Measurements from ENCODE around the gene ITGA2B.
"Not testable (repeated sequence)": the region's sequence is repeated elsewhere in the genome, so short reads cannot be mapped to it uniquely, and the experiment has no call there.

ITGA2B gene

DNA sequence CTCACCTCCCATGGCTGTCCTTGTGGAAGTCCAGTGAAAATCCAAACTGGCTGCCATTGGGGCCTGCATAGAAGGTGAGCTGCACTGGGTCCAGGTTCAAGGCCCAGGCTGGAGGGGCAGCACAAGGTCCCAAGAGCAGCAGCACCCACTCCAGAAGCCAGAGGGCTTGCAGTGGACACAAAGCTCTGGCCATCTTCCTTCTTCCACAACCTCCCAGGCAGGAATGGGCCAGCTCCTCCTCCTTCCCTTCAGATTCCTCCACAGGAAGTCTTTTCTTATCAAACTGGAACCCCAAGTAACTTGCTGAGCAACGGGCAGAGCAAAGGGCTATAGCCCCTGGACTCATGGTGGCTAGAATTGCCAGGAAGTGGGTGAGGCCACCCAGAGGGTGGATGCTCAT lies at the start of gene ITGA2B:
TSS of gene ITGA2B (minus strand) at position 369 of the 400 bp plus-strand sequence. CDS start at position 193, 176 bp downstream.
- no peak for DNase-seq

DNA sequence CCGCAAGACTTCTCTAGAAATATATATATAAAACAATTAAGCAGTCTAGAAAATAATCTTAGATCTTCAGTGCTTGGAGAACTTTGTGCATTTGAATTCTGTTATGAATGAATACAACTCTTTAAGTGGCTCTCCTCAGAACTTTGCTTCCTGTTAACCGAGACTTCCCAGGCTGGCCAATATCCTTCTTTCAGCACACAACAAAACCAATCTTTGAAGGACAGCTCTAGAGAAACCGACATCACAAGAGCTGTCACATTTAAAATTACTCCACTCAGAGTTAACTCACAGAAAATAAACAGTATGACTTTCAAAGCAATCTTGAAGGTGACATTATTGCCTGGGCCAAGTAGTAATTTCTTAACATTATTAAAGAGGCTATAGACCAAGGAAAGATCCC lies 49.7 kb upstream of the ITGA2B start:
- no peak for DNase-seq

DNA sequence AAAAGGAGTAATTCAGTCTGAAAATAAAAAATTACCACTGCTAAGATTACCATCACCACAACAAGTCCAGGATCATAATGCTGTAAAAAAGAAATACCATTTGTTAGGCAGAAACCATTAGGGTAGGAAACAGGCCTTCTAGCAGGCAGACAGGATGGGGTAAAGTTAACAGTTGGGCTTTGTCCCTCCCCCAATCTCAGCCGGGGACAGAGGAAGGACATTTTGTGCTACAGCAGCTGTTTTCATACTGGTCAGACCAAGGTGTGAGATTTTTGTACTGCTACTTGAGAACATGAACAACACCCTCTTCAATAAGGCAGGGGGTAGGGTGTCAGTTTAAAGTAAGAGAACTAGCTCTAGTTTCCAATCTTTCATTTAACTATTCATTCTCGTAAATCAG lies 49.2 kb upstream of the ITGA2B start:
- DNase-seq: no peak

DNA sequence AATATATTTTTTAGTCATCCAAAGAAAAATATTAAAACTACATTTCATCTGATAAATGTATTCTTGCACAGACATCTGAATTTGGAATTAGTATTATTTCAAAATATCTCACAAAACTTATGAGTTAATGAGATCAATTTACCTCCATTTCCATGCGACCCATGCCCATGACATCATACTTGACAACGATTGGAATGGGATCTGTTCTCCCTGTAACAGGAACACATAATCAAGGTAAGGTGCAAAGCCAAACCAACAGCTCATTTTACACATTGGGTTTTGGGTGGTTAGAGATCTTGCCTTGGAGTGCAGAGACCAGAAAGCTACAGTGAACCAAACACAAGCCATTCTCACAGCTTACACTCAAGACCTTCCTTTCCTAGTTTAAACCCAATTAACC lies 46.9 kb upstream of the ITGA2B start:
- DNase-seq: no peak

DNA sequence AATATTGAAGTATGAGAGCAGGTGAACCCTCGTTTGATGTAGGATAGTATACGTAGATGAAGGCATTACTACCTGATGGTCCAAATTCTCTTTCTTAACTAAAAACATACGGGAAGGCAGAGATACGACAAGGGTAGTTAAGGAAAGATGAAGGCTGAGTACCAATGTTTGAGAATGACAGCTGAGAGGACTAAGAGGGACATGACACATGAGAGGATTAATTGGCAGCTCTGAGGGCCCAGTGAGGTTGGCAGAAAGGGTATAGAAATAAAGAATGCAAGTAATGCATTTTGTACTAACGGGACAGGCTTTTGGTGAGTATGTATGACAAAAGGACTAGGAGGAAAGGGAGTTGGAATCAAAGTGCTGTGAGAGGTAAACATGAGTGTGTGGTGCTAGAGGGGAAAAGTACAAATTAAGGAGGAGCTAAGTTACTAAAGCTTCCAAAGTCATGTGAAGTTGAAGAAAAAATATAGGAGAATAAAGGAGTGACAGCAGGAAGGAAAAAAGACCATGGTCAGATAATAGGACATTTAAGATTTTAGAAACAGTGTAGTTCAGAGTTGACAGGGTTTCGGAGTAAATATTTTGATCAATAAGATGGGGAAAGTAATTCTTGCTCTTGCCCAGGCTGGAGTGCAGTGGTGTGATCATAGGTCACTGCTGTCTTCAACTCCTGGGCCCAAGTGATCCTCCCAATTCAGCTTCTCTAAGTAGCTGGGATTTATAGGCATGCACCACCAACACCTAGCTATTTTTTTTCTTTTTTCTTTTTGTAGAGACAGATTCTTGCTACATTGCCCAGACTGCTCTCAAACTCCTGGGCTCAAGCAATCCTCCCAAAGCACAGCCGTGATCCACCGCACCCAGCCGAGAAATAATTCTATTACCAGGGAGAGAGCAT lies 43.1 kb upstream of the ITGA2B start:
- no peak for DNase-seq

DNA sequence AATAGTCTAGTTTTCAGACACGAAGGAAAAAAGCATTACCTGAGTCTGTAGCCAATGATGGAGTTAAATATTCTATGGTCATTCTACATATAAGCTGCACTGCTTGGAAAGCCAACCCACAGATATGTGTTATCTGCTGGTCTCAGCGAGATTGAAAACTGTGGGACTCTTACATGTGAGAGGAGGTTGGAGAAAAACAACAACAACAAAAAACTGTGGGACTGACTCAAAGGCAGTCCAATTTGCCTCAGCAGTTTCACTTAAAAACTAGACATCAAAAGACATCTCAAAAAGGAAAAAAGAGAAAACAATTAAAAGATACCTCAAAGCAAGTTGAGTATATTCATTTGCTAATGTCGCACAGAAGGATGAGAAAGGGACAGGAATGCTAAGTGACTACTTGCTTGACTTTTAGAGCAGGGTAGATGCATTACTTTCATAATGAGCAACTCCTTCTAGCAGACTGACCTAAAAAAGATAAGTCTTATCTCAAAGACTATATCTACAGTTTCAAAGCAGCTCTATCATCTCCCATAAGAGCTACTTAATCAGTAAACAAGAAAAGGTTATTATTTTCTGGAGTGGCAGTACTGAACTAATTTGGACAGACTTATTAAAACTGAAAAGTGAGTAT lies 35.5 kb upstream of the ITGA2B start:
- no peak for DNase-seq

DNA sequence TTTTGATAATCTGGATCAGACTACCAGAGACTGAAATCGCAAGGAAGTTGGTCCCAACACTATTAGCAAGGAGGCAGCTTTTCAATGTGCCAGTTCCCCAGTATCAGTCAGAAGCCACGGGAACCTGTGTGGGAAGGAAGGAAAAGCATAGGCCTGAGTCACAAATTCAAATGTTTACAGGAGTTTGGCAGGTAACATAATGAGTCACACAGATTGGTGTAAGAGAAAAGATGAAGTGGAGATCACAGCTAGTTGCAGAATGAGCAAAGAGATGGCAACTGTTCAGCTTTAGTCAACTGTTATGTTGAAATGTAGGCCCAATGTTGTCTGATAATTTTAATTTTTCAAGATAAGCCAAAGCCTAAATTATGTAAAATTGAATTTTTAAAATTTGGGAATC lies 28.1 kb upstream of the ITGA2B start:
- peak; percentile 37 for DNase-seq

DNA sequence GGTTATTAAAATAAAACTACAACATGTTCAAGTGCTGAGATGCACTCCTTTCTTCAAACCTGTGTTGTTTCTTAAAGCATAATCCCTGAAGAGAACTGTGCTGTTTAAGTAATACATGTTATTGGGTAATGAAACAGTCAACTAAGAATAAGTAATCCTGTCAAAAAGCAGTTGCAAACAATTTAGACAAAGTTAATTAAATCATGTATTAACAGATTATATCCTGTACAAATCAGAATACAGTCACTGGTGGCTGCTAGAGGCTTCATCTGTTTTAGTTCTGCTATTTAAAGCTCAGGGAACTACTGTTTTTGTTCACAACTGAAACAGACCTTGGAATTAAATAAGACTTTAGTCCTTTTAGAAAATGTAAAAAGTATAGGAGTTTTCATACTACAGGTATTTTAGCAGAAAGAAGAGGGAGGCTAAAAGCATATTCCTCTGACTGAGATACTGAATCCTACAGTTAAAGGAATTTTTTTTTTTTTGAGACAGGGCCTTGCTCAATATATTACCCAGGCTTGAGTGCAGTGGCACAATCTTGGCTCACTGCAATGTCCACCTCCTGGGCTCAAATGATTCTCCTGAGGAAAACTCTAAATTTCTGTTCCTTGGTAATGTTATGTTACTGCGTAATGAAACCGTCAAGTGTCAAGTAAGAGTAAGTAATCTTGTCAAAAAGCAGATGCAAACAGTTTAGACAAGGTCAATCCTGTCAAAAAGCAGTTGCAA lies 27.3 kb upstream of the ITGA2B start:
- DNase-seq: no peak

DNA sequence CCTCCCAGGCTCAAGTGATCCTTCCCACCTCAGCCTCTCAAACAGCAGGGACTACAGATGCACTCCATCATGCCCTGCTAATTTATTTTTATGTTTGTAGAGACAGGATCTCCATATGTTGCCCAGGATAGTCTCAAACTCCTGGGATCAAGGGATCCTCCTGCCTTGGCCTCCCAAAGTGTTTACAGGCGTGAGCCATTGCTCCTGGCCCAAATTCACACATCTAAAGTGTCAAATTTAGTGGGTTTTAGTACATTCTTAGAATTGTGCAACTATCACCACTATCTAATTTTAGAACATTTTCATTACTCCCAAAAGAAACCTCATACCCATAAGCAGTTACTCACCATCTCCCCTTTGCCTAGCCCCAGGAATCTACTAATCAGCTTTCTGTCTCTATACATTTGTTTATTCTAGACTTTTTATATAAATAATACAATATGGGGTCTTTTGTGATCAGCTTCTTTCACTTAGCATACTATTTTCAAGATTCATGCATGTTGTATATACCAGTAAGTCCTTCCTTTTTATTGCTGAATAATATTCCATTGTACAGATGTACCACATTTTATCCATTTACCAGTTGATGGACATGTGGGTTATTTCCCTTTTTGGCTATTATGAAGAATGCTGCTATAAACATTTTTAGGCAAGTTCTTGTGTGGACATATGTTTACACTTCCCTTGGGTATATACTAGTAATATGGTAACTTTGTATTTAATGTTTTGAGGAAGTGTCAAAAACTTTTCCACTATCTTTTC lies 25.1 kb upstream of the ITGA2B start:
- DNase-seq: no peak

DNA sequence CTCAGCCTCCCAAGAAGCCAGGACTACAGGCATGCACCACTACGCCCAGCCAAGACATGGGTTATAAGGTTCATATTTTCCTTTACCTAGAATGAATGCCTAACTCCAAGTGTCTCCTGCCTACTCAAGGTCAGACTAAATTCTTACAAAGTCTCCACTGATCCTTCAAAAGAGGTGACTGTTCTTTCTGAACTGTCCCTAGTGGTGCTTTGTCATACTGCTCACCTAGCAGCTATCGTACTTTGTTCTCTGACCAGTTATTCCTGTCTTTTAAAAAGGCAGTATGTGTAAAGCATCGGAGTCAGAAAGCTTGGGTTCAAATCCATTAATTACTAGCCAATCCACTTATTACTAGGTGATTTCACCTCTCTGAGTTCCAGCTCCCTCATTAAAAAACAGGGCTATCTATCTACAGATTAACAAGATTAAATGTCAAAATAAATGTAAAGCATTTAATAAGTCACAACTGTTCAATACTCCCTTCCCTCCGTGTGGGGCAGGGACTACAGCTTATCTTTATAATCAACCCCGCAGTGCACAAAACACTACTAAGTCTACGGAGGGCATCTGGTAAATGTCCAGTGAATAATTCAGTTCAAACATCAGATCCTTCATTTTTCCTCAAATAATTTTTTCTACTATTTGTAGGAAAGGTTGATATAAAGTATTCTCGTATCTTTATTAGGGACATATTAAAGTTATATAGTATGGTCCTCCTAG lies 20.0 kb upstream of the ITGA2B start:
- no peak for DNase-seq

DNA sequence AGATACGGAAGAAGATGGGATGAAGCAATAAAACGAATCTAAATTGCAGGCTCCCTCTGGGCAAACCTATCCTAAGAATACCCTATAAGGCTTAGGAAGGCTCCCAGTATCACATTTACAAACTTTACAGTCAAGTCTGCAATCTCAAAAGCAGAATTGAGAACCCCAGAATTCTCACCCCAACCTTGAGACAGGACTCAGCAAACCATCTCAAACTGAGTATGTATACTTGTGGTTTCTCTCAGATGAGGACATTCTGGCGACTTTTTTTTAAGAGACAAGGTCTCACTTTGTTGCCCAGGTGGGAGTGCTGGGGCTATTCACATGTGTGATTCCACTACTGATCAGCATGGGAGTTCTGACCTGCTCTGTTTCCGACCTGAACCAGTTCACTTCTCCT lies 19.3 kb upstream of the ITGA2B start:
- DNase-seq: no peak

DNA sequence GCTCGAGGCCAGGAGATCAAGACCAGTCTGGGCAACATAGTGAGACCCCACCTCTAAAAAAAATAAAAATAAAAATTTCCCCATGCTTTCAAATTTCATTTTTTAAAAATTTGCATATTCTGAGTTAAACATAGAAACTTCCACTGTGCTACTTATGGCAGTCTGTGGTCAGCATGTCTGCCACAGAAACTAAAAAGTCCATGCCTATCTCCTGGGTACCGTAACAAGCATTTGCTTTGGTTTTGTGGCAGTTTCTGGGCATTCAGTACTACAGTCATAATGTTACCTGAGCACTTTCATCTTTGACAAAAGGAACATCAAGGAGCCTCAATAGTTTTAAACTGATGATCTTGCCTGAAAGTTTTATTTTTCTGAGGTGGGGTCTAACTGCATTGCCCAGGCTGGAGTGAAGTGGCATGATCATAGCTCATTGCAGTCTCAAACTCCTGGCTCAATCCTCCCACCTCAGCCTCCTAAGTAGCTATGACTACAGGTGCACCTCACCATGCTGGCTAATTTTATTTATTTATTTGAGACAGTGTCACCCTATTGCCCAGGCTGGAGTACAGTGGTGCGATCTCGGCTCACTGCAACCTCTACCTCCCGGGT lies 13.2 kb upstream of the ITGA2B start:
- DNase-seq: no peak

DNA sequence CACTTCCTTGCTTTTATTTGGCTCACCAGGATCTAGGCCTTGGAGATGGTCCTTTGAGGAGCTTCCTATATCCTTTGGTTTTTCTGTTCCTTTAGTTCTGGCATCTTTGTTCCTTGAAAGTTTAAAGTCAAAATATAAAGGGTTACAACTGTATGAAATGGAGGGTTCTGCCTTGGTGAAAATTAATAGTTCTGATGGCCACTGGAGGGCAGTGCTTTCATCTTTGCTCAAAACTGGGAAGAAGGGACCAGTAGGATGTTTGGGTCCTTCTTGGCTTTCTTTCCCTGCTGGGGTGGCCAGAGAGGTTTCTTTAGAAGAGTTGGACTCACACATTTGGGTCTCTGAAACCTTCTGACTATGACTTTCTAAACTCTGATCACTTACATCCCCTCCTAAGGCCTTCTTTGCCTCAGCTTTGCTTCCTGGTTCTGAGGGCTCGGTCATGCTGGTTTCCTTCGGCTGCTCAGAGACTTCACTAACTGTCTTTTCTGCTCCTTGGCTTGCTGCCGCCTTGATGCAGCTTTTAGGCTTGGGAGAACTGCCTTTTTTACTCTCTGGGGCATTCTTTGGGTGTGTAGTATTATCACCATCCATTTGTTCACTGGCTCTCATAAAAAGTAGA lies 10.9 kb upstream of the ITGA2B start:
- DNase-seq: peak; percentile 31

DNA sequence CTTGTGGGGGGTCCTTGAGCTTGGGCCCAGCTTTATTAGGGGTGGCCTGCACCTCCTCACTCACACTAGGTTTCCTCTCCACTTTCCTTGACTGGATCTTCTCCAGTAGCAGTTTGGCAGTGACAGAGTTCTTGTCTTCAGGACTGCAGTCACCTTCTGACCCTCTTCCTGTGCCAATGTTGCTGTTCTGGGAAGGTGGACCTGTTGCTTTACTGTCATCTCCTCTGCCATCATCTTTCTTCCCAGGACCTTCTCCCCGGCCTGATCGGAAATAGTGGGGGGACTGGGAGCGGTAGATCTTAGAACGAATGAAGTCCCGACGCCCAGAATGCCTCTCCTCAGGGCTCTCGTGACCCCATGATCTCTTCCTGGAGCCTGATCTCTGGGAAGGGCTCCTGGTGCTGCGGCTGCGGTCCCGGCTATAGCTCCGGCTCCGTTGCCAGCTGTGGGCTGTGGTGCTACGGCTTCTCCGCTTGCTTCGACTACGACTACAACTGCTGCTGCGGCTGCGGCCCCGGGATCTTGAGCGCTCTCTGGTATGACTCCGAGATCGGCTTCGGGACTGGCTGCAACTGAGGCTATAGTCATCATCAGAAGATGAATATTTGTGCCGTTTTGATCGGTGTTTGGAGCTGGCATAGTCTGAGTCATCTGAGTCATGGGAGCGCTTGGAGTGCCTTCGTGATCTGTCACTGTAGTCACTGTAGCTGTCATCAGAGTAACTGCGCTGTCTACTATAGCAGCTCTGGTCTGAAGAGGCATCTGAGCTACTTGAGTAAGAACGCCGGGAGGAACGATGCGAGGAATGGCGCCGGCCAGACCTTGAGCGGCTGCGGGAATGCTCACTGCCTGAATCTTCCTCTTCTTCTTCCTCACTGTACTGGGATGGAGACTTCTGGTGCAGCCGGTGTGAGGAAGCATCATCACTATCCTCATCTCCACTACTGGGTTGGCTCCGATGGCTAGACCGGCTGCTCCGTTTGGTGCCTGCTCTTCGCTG lies 9.5 kb upstream of the ITGA2B start:
- DNase-seq: no peak

DNA sequence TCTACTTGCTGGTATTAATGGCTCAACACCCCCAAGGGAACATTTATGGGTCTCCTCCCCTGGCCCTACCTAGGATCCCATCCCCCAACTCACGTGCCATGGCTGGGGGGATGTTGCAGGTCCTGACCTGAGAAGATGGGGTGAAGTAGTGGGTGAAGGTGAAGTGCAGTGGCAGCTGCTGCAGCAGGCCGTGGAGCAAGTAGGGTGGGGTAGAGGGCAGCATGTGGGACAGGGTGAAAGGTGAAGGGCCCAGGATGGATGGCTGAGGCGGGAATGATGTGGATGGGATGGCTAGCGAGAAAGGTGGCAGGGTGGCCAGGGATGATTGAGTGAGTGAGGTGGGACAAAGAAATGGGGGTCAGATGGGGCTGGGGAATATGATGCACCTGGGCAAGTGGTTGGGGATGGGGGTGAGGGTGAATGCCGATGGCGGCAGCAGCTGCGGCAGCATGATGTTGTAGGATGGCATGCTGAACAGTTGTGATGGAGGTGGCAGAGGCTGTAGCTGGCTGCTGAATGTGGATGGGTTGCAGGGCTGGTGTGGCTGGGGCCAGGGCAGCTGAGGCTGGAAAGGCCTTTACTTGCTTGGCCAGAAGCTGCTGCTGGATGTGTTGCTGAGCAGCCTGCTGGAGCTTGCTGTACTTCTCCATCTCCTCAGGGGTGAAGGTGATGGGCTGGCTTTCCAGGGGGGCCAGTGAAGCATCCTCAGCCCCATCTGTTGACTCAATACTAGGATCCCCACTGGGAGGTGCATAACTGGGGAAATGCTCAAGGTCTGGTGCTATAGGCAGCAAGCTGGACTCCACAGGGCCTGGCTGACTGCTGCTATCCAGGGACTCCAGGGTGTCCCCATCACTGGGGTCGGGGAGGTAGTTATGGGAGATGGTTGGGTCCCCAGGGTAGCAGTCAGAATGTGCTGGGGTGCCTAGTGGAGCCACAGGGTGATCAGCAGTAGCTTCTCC lies 8.3 kb upstream of the ITGA2B start:
- no peak for DNase-seq

DNA sequence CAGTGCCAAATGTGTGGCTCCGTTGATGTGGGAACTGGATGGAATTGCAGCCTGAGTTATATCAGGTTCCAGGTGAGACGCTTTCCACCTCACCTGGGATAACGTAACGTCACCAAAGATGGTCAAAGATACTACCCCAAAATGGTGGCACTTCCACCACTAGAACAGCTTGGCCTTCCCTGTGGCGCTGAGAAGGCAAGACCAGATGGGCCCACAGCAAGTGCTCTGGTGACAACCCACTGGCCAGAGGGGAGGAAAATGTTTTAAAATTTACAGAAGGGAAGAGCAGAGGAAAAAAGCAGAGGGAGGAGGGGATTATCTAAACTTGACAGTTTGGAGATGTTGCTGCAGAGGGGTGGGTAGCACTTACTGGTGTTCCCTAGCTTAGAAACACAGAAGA lies 7.5 kb upstream of the ITGA2B start:
- DNase-seq: no peak

DNA sequence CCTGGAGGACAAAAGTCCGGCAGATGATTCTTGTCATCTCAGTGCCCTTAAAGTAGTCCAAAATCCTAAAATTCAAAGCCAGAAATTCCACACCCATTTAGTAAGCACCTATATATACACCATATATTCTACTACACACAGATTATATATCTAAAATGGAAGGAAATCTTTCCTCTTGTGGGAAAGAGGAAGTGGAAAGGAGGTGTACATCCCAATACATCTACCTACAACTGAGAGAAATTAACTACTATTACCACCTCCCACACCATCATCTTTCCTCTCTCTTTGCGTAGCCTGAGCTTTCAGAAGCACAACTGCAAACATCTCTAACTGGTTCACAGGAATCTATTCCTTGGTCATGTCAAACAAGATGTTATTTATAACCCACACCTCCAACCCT lies 5.4 kb upstream of the ITGA2B start:
- DNase-seq: no peak

DNA sequence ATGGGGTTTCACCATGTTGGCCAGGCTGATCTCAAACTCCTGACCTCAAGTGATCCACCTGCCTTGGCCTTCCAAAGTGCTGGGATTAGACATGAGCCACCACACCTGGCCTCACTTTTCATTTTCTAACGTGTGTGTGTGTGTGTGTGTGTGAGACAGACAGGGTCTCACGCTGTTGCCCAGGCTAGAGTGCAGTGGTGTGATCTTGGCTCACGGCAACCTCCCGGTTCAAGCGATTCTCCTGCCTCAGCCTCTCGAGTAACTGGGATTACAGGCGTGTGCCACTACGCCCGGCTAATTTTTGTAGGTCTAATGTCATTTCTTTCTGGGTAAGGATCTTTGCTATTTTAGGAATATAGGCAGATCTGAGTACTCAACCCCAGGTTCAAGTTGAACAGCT lies 4.7 kb upstream of the ITGA2B start:
- not testable (repeated sequence) for DNase-seq

Data from EL (cell line).